NB4 (cell line): ENCODE results near the gene ZNF236.

Experiments used
- DNase-seq: peaks from one replicate; pipeline ENCODE4 v3.0.0; 2010; ENCODE audit warnings: low read depth
- H3K4me3 ChIP-seq: one replicate; pipeline ENCODE4 v1.5.1; 2011; ENCODE audit warnings: mild to moderate bottlenecking, low read depth, low read length, moderate library complexity
- CTCF ChIP-seq: IDR thresholded peaks from one replicate; pipeline ENCODE4 v1.5.1; 2012; ENCODE audit warnings: low read depth, low read length
- MAX ChIP-seq: IDR thresholded peaks from 2 replicates; pipeline ENCODE4 v1.6.1; 2011; ENCODE audit warnings: low read depth, low read length
- MYC ChIP-seq: IDR thresholded peaks from 2 replicates; pipeline ENCODE4 v1.6.1; 2011; ENCODE audit warnings: low read depth, low read length
- POLR2A ChIP-seq: IDR thresholded peaks from 2 replicates; pipeline ENCODE4 v1.6.1; 2011; ENCODE audit warnings: mild to moderate bottlenecking; ENCODE audit not compliant: insufficient read length; ENCODE audit errors: extremely low read depth

ZNF236 gene

GRCh38 chr18:76997951-76998808 is 175.8 kb downstream of the ZNF236 start:
- no peak for TF ChIP-seq CTCF
- no peak for TF ChIP-seq POLR2A
- no peak for TF ChIP-seq MYC
- TF ChIP-seq MAX: no peak
- no peak for DNase-seq
- no peak overlapping the region for H3K4me3 ChIP-seq

- TF ChIP-seq POLR2A: no peak
- no peak for TF ChIP-seq MAX
- no peak for TF ChIP-seq MYC
- TF ChIP-seq CTCF: no peak
- no peak overlapping the region for H3K4me3 ChIP-seq
- no peak for DNase-seq
Observed at GRCh38 chr18:76999077-76999476, 176.7 kb downstream of the ZNF236 start.

- no peak for TF ChIP-seq MYC
- TF ChIP-seq CTCF: peak; percentile 89
- no peak for TF ChIP-seq MAX
- no peak for TF ChIP-seq POLR2A
- DNase-seq: peak; percentile 56
- no peak overlapping the region for H3K4me3 ChIP-seq
Observed at GRCh38 chr18:77000527-77000926, 178.2 kb downstream of the ZNF236 start.

GRCh38 chr18:77001041-77001440 is 178.7 kb downstream of the ZNF236 start:
- no peak for TF ChIP-seq POLR2A
- no peak overlapping the region for H3K4me3 ChIP-seq
- no peak for DNase-seq

- DNase-seq: no peak
- no peak for TF ChIP-seq MAX
- no peak overlapping the region for H3K4me3 ChIP-seq
Observed at GRCh38 chr18:77001979-77002378, 179.6 kb downstream of the ZNF236 start.

- DNase-seq: no peak
- TF ChIP-seq CTCF (no peak), MAX (no peak), POLR2A (no peak), MYC (no peak)
- H3K4me3 ChIP-seq: no peak overlapping the region
Observed at GRCh38 chr18:77002496-77002895, 180.1 kb downstream of the ZNF236 start.
